Keratinocyte (primary cell): ENCODE data around the gene STARD3. TPM values are rescaled to one million over a fixed set of nuclear protein-coding genes. Genes with fewer than 3 reads are reported as not detected.

Experiments used
- DNase-seq: peaks from one replicate; pipeline ENCODE4 v3.0.0-alpha.2; 2011; ENCODE audit warnings: low read depth, missing footprints, low spot score
- FAIRE-seq: peaks from 2 replicates; lab custom pipeline; 2011; peaks lifted over from hg19 to GRCh38; lab: Jason Lieb, UNC
- H2AFZ ChIP-seq: 2 replicates; pipeline ENCODE4 v1.6.0; 2012; ENCODE audit warnings: low read length, control low read depth, inconsistent platforms; ENCODE audit not compliant: control insufficient read depth
- H3K27ac ChIP-seq: 2 replicates; pipeline ENCODE4 v1.5.1; 2011; ENCODE audit warnings: low read length; ENCODE audit not compliant: control insufficient read depth, insufficient read depth
- H3K27me3 ChIP-seq: 3 replicates; pipeline ENCODE4 v1.6.0; 2011; ENCODE audit warnings: low read length; ENCODE audit not compliant: control insufficient read depth, insufficient read depth; ENCODE audit errors: extremely low read depth
- H3K36me3 ChIP-seq, 2 experiments: 2 replicates in 1 of 2; 3 replicates in 1 of 2; pipeline ENCODE4 v1.5.1; 2011; ENCODE audit warnings: low read length in 2 of 2, mild to moderate bottlenecking in 1 of 2; ENCODE audit not compliant: control insufficient read depth in 2 of 2, insufficient read depth in 2 of 2; ENCODE audit errors: extremely low read depth in 1 of 2
- H3K4me1 ChIP-seq: 3 replicates; pipeline ENCODE4 v1.5.1; 2011; ENCODE audit warnings: low read length; ENCODE audit not compliant: control insufficient read depth, insufficient read depth; ENCODE audit errors: extremely low read depth
- H3K4me2 ChIP-seq: 3 replicates; pipeline ENCODE4 v1.6.0; 2011; ENCODE audit warnings: low read depth, low read length; ENCODE audit not compliant: control insufficient read depth, insufficient read depth; ENCODE audit errors: extremely low read depth
- H3K4me3 ChIP-seq, 3 experiments: fragments of 200-600 bp in 1 of 3; sonication (generic) in 1 of 3; 2 replicates in 2 of 3; 3 replicates in 1 of 3; pipeline ENCODE4 v1.5.1; 2011 to 2016; ENCODE audit warnings: low read length in 3 of 3, mild to moderate bottlenecking in 3 of 3, control low read depth in 2 of 3, inconsistent platforms in 1 of 3, low read depth in 1 of 3, mixed read lengths in 1 of 3, mixed run types in 1 of 3, moderate library complexity in 1 of 3; ENCODE audit not compliant: control insufficient read depth in 2 of 3, insufficient read depth in 2 of 3; ENCODE audit errors: extremely low read depth in 1 of 3
- H3K79me2 ChIP-seq: 2 replicates; pipeline ENCODE4 v1.6.0; 2012; ENCODE audit warnings: low read length; ENCODE audit not compliant: control insufficient read depth, insufficient read depth
- H3K9ac ChIP-seq: 3 replicates; pipeline ENCODE4 v1.6.0; 2011; ENCODE audit warnings: low read length; ENCODE audit not compliant: control insufficient read depth, insufficient read depth; ENCODE audit errors: extremely low read depth
- H3K9me1 ChIP-seq: 3 replicates; pipeline ENCODE4 v1.6.0; 2011; ENCODE audit warnings: low read length; ENCODE audit not compliant: control insufficient read depth, insufficient read depth; ENCODE audit errors: extremely low read depth
- H3K9me3 ChIP-seq: 2 replicates; pipeline ENCODE4 v1.5.1; 2012; ENCODE audit warnings: low read depth, low read length; ENCODE audit not compliant: control insufficient read depth
- H4K20me1 ChIP-seq: 3 replicates; pipeline ENCODE4 v1.6.0; 2011; ENCODE audit warnings: low read length; ENCODE audit not compliant: control insufficient read depth, insufficient read depth; ENCODE audit errors: extremely low read depth
- CTCF ChIP-seq, 3 experiments: IDR thresholded peaks in 1 of 3; conservative IDR thresholded peaks in 1 of 3; optimal IDR thresholded peaks in 1 of 3; 2 replicates in 2 of 3; 3 replicates in 1 of 3; pipeline versions ENCODE3 to v1.5.1; 2011; ENCODE audit warnings: low read length in 3 of 3, mild to moderate bottlenecking in 3 of 3, moderate library complexity in 2 of 3, control low read depth in 1 of 3, inconsistent platforms in 1 of 3; ENCODE audit not compliant: insufficient read depth in 2 of 3; ENCODE audit errors: extremely low read depth in 1 of 3
- EZH2 ChIP-seq: IDR thresholded peaks from one replicate; pipeline ENCODE4 v1.6.1; 2012; ENCODE audit warnings: inconsistent platforms, mild to moderate bottlenecking, low read length, moderate library complexity
- dilution Hi-C: fragments of 300-500 bp; cut with MboI; formaldehyde crosslinking; loops from one replicate; pipeline ENCODE4 v1.7.0; 2020; ENCODE audit warnings: low sequenced_read_pairs; ENCODE audit not compliant: extremely low pct_ligation_motif_present
- polyA plus RNA-seq, 5 experiments: library from polyadenylated mRNA; depleted of rRNA in 3 of 5; stranded (reverse) in 3 of 5; stranded (forward) in 1 of 5; unstranded in 1 of 5; fragments of >200 nt; gene quantifications; 1 replicate in 1 of 5; 2 replicates in 3 of 5; 3 replicates in 1 of 5; pipeline versions ENCODE4 v1.2.1 to v1.2.3, GENCODE V29; 2011 to 2012; ENCODE audit warnings: missing spikeins in 2 of 5, low read depth in 1 of 5, low replicate concordance in 1 of 5

Gene STARD3
- polyA plus RNA-seq, 1 donor (not counting 4 experiments of a cell fraction or from before 2014, with no cell fraction given) = 29.0 TPM

GRCh38 chr17:39615434-39615833, 21.5 kb upstream of the STARD3 start:
- FAIRE-seq (no peak), DNase-seq (no peak)
- dilution Hi-C loops = no loop called here
- H3K79me2 ChIP-seq = no peaks in the 10 kb centered on the region
- no peaks in the 10 kb centered on the region for H3K4me1 ChIP-seq
- H3K4me3 ChIP-seq = no peak overlapping the region
- H3K4me2 ChIP-seq = no peak overlapping the region
- H3K9ac ChIP-seq = no peak overlapping the region
- H2AFZ ChIP-seq = no peak overlapping the region
- no peak overlapping the region for H3K27ac ChIP-seq
- TF ChIP-seq EZH2 (no peak), CTCF (optimal IDR thresholded peaks at IDR 0.05 in 1 of 3, IDR thresholded peaks at IDR 0.05 in 1 of 3, conservative IDR thresholded peaks at IDR 0.05 in 1 of 3; ENCODE audit: extremely low read depth in 1 of 3, insufficient read depth in 2 of 3, low read length in 3 of 3) (no peak)
- H3K27me3 ChIP-seq = peaks cover 34% of the 10 kb centered on the region
- H3K9me3 ChIP-seq = no peaks in the 10 kb centered on the region
- no peaks in the 10 kb centered on the region for H3K36me3 ChIP-seq
- no peaks in the 10 kb centered on the region for H4K20me1 ChIP-seq
- H3K9me1 ChIP-seq = no peaks in the 10 kb centered on the region

- no peaks in the 10 kb centered on the region for H4K20me1 ChIP-seq
- peaks cover 32% of the 10 kb centered on the region for H3K27me3 ChIP-seq
- H3K9ac ChIP-seq = no peak overlapping the region
- peak overlapping the region in 2 of 3 experiments; percentile 44 to 77 for H3K4me3 ChIP-seq
- FAIRE-seq (no peak), DNase-seq (no peak)
- no peaks in the 10 kb centered on the region for H3K36me3 ChIP-seq
- no peaks in the 10 kb centered on the region for H3K9me1 ChIP-seq
- no peak for TF ChIP-seq CTCF (optimal IDR thresholded peaks at IDR 0.05 in 1 of 3, IDR thresholded peaks at IDR 0.05 in 1 of 3, conservative IDR thresholded peaks at IDR 0.05 in 1 of 3; ENCODE audit: extremely low read depth in 1 of 3, insufficient read depth in 2 of 3, low read length in 3 of 3)
- TF ChIP-seq EZH2 = no peak
- no peak overlapping the region for H2AFZ ChIP-seq
- no peaks in the 10 kb centered on the region for H3K9me3 ChIP-seq
- dilution Hi-C loops = no loop called here
- peak overlapping the region; percentile 66 for H3K4me2 ChIP-seq
- H3K27ac ChIP-seq = no peak overlapping the region
- peaks cover 2% of the 10 kb centered on the region for H3K4me1 ChIP-seq
- H3K79me2 ChIP-seq = no peaks in the 10 kb centered on the region
Observed at GRCh38 chr17:39617100-39617445, 19.9 kb upstream of the STARD3 start.
